Dendritic cell treated with granulocyte-macrophage colony-stimulating factor and Interleukin-4, amounts not matched to agents 40 ng/mL and 50 ng/mL, for 4 days (primary cell): ENCODE measurements around the gene DHRSX.
"Not testable (repeated sequence)": the region's sequence is repeated elsewhere in the genome, so short reads cannot be mapped to it uniquely, and the experiment has no call there.

Source experiments
- H3K27ac Mint-ChIP-seq: one replicate; pipeline ENCODE4 v1.8.0; 2022; ENCODE audit warnings: mild to moderate bottlenecking, mixed read lengths
- H3K27me3 Mint-ChIP-seq: one replicate; pipeline ENCODE4 v1.8.0; 2022; ENCODE audit warnings: mild to moderate bottlenecking, mixed read lengths
- H3K36me3 Mint-ChIP-seq: one replicate; pipeline ENCODE4 v1.8.0; 2022; ENCODE audit warnings: low read depth, mixed read lengths
- H3K4me1 Mint-ChIP-seq: one replicate; pipeline ENCODE4 v1.8.0; 2022; ENCODE audit warnings: low read depth, mixed read lengths
- H3K4me3 Mint-ChIP-seq: one replicate; pipeline ENCODE4 v1.8.0; 2022; ENCODE audit warnings: mild to moderate bottlenecking, moderate library complexity, mixed read lengths
- H3K9me3 Mint-ChIP-seq: one replicate; pipeline ENCODE4 v1.8.0; 2022; ENCODE audit warnings: mixed read lengths
- intact Hi-C: fragments of 100-400 bp; cut with micrococcal nuclease; formaldehyde crosslinking; loops from one replicate; pipeline ENCODE4 v1.15.0; 2022

The DHRSX gene

DNA sequence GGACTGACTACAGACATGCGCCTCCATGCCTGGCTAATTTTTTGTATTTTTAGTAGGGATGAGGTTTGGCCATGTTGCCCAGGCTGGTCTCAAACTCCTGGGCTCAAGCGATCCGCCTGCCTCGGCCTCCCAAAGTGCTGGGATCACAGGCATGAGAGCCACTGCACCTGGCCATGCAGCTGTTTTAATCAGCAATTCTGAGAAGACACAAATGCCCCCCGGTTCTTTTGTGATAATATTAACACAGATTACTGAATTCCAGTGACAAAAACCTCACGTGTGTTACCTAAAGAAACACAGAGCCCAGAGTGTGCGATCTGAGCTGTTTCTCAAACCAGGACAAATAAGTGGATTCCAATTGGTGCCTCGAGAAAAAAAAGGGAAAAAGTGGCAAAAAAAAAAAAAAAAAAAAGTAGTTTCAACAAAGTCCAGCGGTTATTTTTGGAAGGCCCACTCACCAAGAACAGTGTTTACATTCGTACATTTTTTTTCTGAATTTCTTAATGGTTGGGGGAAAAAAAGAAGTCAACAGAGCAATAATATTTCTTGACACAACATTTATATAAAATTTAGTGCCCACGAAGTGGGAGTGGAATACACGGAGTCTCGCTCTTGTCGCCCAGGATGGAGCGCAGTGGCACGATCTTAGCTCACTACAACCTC lies 17.2 kb downstream of the DHRSX start:
- peaks cover 10% of the 10 kb centered on the region for H3K4me1 Mint-ChIP-seq
- no peak overlapping the region for H3K27ac Mint-ChIP-seq
- peaks cover 67% of the 10 kb centered on the region for H3K36me3 Mint-ChIP-seq
- intact Hi-C loops = no loop called here
- H3K4me3 Mint-ChIP-seq = no peak overlapping the region
- peaks cover 6% of the 10 kb centered on the region for H3K9me3 Mint-ChIP-seq
- H3K27me3 Mint-ChIP-seq = no peaks in the 10 kb centered on the region

- H3K27ac Mint-ChIP-seq, intact Hi-C loops, H3K4me3 Mint-ChIP-seq, H3K9me3 Mint-ChIP-seq, H3K4me1 Mint-ChIP-seq, H3K27me3 Mint-ChIP-seq: not testable (repeated sequence)
- H3K36me3 Mint-ChIP-seq = peaks cover 59% of the 10 kb centered on the region
Observed at GRCh38 chrX:2481597-2481996, 19.2 kb downstream of the DHRSX start.

- intact Hi-C loops, H3K4me1 Mint-ChIP-seq, H3K27me3 Mint-ChIP-seq, H3K27ac Mint-ChIP-seq, H3K4me3 Mint-ChIP-seq, H3K9me3 Mint-ChIP-seq: not testable (repeated sequence)
- H3K36me3 Mint-ChIP-seq = peaks cover 42% of the 10 kb centered on the region
Observed at GRCh38 chrX:2479982-2480381, 20.8 kb downstream of the DHRSX start.

GRCh38 chrX:2479420-2479780 lies 21.4 kb downstream of the DHRSX start:
- Mint-ChIP-seq H3K27ac (no peak overlapping the region), H3K4me3 (no peak overlapping the region), H3K36me3 (peaks cover 37% of the 10 kb centered on the region), H3K4me1 (peaks cover 6% of the 10 kb centered on the region), H3K27me3 (no peaks in the 10 kb centered on the region), H3K9me3 (peaks cover 6% of the 10 kb centered on the region)
- intact Hi-C loops = no loop called here

- H3K4me3 Mint-ChIP-seq = no peak overlapping the region
- H3K4me1 Mint-ChIP-seq = peaks cover 6% of the 10 kb centered on the region
- peaks cover 30% of the 10 kb centered on the region for H3K36me3 Mint-ChIP-seq
- no peaks in the 10 kb centered on the region for H3K27me3 Mint-ChIP-seq
- peaks cover 6% of the 10 kb centered on the region for H3K9me3 Mint-ChIP-seq
- no peak overlapping the region for H3K27ac Mint-ChIP-seq
- intact Hi-C loops = no loop called here
Observed at GRCh38 chrX:2478546-2479419, 22.0 kb downstream of the DHRSX start.

DNA sequence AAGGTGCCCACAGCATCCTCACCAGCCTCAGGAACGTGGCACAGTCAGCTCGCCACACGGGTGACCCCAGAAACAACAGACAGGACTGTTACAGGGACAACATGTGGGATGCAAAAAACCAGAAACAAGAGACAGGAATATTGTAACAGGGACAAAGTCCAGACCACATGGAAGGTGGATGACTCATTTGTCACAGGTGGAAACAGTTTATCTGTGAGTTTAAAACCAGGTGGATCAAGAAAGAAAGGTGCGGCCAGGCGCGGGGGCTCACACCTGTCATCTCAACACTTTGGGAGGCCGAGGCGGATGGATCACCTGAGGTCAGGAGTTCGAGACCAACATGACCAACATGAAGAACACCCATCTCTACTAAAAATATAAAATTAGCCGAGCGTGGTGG lies 23.5 kb downstream of the DHRSX start:
- H3K27ac Mint-ChIP-seq, H3K9me3 Mint-ChIP-seq, H3K4me1 Mint-ChIP-seq, H3K4me3 Mint-ChIP-seq, intact Hi-C loops, H3K27me3 Mint-ChIP-seq: not testable (repeated sequence)
- peaks cover 31% of the 10 kb centered on the region for H3K36me3 Mint-ChIP-seq

DNA sequence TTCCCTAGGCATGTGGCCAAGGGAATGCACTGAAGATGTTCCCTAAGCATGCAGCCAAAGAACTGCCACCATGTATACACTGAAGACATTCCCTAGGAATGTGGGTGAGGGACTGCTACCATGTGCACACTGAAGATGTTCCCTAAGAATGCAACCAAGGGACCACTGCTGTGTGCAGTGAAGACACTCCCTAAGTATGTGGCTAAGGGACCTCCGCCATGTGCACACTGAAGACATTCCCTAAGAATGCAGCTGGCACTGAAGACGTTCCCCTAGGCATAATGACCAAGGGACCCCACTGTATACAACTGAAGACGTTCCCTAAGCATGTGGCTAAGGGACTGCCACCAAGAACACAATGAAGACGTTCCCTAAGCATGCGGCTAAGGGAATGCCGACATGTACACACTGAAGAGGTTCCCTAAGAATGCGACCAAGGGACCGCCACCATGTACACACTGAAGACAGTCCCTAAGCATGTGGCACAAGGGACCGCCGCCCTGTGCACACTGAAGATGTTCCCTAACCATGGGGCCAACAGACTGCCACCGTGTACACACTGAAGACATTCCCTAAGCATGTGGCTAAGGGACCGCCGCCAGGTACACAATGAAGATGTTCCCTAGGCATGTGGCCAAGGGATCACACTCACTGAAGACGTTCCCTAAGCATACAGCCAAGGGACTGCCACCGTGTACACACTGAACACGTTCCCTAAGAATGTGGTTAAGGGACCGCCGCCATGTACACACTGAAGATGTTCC lies 25.6 kb downstream of the DHRSX start:
- intact Hi-C loops = no loop called here
- H3K4me3 Mint-ChIP-seq = no peak overlapping the region
- peaks cover 6% of the 10 kb centered on the region for H3K4me1 Mint-ChIP-seq
- H3K9me3 Mint-ChIP-seq = peaks cover 6% of the 10 kb centered on the region
- H3K27ac Mint-ChIP-seq = no peak overlapping the region
- H3K36me3 Mint-ChIP-seq = peaks cover 28% of the 10 kb centered on the region
- H3K27me3 Mint-ChIP-seq = no peaks in the 10 kb centered on the region

GRCh38 chrX:2474280-2474962 lies 26.4 kb downstream of the DHRSX start:
- peaks cover 26% of the 10 kb centered on the region for H3K36me3 Mint-ChIP-seq
- intact Hi-C loops = no loop called here
- peaks cover 7% of the 10 kb centered on the region for H3K9me3 Mint-ChIP-seq
- no peak overlapping the region for H3K27ac Mint-ChIP-seq
- no peak overlapping the region for H3K4me3 Mint-ChIP-seq
- peaks cover 6% of the 10 kb centered on the region for H3K4me1 Mint-ChIP-seq
- no peaks in the 10 kb centered on the region for H3K27me3 Mint-ChIP-seq

DNA sequence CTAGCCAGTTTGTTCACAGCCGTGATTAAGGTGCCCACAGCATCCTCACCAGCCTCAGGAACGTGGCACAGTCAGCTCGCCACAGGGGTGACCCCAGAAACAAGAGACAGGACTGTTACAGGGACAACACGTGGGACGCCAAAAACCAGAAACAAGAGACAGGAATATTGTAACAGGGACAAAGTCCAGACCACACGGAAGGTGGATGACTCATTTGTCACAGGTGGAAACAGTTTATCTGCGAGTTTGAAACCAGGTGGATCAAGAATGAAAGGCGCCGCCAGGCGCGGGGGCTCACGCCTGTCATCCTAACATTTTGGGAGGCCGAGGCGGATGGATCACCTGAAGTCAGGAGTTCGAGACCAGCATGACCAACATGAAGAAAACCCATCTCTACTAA lies 27.7 kb downstream of the DHRSX start:
- H3K4me1 Mint-ChIP-seq, H3K4me3 Mint-ChIP-seq, intact Hi-C loops, H3K9me3 Mint-ChIP-seq, H3K27me3 Mint-ChIP-seq, H3K27ac Mint-ChIP-seq: not testable (repeated sequence)
- H3K36me3 Mint-ChIP-seq = peaks cover 24% of the 10 kb centered on the region

DNA sequence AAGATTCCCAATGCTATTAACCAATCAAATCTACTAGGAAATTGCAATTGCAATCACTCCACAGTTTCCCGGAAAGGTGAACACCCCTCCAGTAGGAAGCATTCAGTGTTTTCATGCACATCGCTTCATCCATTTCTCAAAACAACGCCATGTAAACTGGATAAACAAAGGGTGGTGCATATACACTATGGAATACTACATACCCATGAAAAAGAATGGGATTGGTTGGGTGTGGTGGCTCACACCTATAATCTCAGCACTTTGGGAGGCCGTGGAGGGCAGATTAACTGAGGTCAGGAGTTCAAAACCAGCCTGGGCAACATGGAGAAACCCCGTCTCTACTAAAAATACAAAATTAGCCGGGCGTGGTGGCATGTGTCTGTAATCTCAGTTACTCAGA lies 29.1 kb downstream of the DHRSX start:
- peaks cover 14% of the 10 kb centered on the region for H3K36me3 Mint-ChIP-seq
- no peak overlapping the region for H3K27ac Mint-ChIP-seq
- peaks cover 7% of the 10 kb centered on the region for H3K9me3 Mint-ChIP-seq
- no peak overlapping the region for H3K4me3 Mint-ChIP-seq
- H3K27me3 Mint-ChIP-seq = no peaks in the 10 kb centered on the region
- intact Hi-C loops = no loop called here
- peaks cover 6% of the 10 kb centered on the region for H3K4me1 Mint-ChIP-seq

- H3K27ac Mint-ChIP-seq, intact Hi-C loops, H3K4me1 Mint-ChIP-seq, H3K27me3 Mint-ChIP-seq, H3K4me3 Mint-ChIP-seq, H3K9me3 Mint-ChIP-seq: not testable (repeated sequence)
- peaks cover 14% of the 10 kb centered on the region for H3K36me3 Mint-ChIP-seq
Observed at GRCh38 chrX:2471126-2471525, 29.6 kb downstream of the DHRSX start.

DNA sequence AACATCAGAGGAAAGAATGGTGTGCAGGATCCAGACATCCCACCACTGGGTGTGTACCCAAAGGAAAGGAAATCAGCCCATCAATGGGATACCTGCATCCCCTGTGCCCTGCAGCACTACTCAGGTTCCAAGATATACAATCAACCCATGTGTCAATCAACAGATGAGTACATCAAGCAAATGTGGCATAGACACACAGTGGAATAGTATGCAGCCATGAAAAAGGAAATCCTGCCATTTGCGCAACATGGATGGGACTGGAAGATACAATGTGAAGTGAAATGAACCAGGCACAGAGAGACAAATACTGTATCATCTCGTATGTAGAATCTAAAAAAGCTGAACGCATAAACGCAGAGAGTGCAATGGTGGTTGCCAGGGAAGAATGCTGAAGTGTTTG lies 30.9 kb downstream of the DHRSX start:
- H3K27ac Mint-ChIP-seq, H3K27me3 Mint-ChIP-seq, H3K4me1 Mint-ChIP-seq, H3K4me3 Mint-ChIP-seq, intact Hi-C loops, H3K9me3 Mint-ChIP-seq: not testable (repeated sequence)
- H3K36me3 Mint-ChIP-seq = peaks cover 14% of the 10 kb centered on the region

DNA sequence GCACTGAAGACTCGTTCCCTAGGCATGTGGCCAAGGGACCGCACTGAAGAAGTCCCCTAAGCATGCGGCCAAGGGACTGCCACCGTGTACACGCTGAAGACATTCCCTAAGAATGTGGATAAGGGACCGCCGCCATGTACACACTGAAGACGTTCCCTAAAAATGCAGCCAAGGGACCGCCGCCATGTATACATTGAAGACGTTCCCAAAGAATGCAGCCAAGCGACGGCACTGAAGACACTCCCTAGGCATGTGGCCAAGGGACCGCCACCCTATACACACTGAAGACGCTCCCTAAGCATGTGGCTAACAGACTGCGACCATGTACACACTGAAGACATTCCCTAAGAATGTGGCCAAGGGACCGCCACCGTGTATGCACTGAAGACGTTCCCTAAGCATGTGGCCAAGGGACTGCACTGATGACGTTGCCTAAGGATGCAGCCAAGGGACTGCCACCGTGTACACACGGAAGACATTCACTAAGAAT lies 31.5 kb downstream of the DHRSX start:
- H3K27me3 Mint-ChIP-seq = no peaks in the 10 kb centered on the region
- H3K4me1 Mint-ChIP-seq = no peaks in the 10 kb centered on the region
- no peak overlapping the region for H3K4me3 Mint-ChIP-seq
- H3K27ac Mint-ChIP-seq = no peak overlapping the region
- H3K9me3 Mint-ChIP-seq = peaks cover 7% of the 10 kb centered on the region
- intact Hi-C loops = no loop called here
- peaks cover 14% of the 10 kb centered on the region for H3K36me3 Mint-ChIP-seq
